Panc1 (cell line): Measurements from ENCODE around the gene FREM1.

ENCODE experiments used
- CTCF ChIP-seq: fragments of 450-650 bp; IDR thresholded peaks from 2 replicates; pipeline ENCODE4 v1.5.1; 2017; ENCODE audit warnings: mild to moderate bottlenecking
- POLR2AphosphoS5 ChIP-seq: IDR thresholded peaks from 2 replicates; pipeline ENCODE4 v1.6.1; 2012; ENCODE audit warnings: mild to moderate bottlenecking, low read depth, low read length, moderate library complexity
- REST ChIP-seq, 2 experiments: IDR thresholded peaks; 2 replicates each; pipeline ENCODE4 v1.6.1; 2011 to 2012; ENCODE audit warnings: low read depth in 2 of 2, control low read depth in 1 of 2, low read length in 1 of 2, mild to moderate bottlenecking in 1 of 2, moderate library complexity in 1 of 2; ENCODE audit not compliant: insufficient read depth in 1 of 2
- TCF7L2 ChIP-seq: IDR thresholded peaks from 2 replicates; pipeline ENCODE4 v1.6.1; 2011; ENCODE audit warnings: mild to moderate bottlenecking, low read depth, low read length, inconsistent platforms

- TF ChIP-seq CTCF (no peak), REST (IDR thresholded peaks at IDR 0.05; ENCODE audit: insufficient read depth in 1 of 2, low read depth in 2 of 2, low read length in 1 of 2) (no peak), TCF7L2 (no peak), POLR2AphosphoS5 (no peak)
Observed at GRCh38 chr9:14750821-14751220, 159.4 kb downstream of the FREM1 start.
